Mesenchymal stem cell (in vitro differentiated cells and primary cell): ENCODE data around the gene KDM4D.

Source experiments
- DNase-seq: peaks from one replicate; pipeline ENCODE4 v3.0.0-alpha.2; 2013
- H2AFZ ChIP-seq: one replicate; pipeline ENCODE4 v1.6.1; 2013; ENCODE audit warnings: low read depth, mild to moderate bottlenecking, control low read depth, inconsistent platforms, low read length, moderate library complexity
- H2AK5ac ChIP-seq: 2 replicates; pipeline ENCODE4 v1.6.1; 2013; ENCODE audit warnings: low read length, moderate library complexity, mild to moderate bottlenecking, inconsistent platforms; ENCODE audit not compliant: severe bottlenecking
- H2BK120ac ChIP-seq: one replicate; pipeline ENCODE4 v1.6.1; 2013; ENCODE audit warnings: low read depth, mild to moderate bottlenecking, inconsistent platforms, low read length, moderate library complexity
- H2BK12ac ChIP-seq, 2 experiments: one replicate each; pipeline ENCODE4 v1.6.1; 2013; ENCODE audit warnings: inconsistent platforms in 2 of 2, low read length in 2 of 2, mild to moderate bottlenecking in 2 of 2, moderate library complexity in 2 of 2, control low read depth in 1 of 2
- H2BK15ac ChIP-seq: one replicate; pipeline ENCODE4 v1.6.1; 2013; ENCODE audit warnings: mild to moderate bottlenecking, low read depth, inconsistent platforms; ENCODE audit not compliant: poor library complexity, severe bottlenecking
- H2BK5ac ChIP-seq: 2 replicates; pipeline ENCODE4 v1.6.1; 2013; ENCODE audit warnings: low read depth, mild to moderate bottlenecking, low read length, control low read depth, inconsistent platforms; ENCODE audit not compliant: poor library complexity, severe bottlenecking
- H3K14ac ChIP-seq, 2 experiments: one replicate each; pipeline ENCODE4 v1.6.1; 2013; ENCODE audit warnings: inconsistent platforms in 2 of 2, low read length in 2 of 2, control low read depth in 1 of 2, mild to moderate bottlenecking in 1 of 2, moderate library complexity in 1 of 2
- H3K18ac ChIP-seq, 2 experiments: one replicate each; pipeline ENCODE4 v1.6.1; 2013; ENCODE audit warnings: inconsistent platforms in 2 of 2, low read length in 2 of 2, control low read depth in 1 of 2, low read depth in 1 of 2, mild to moderate bottlenecking in 1 of 2
- H3K23ac ChIP-seq, 2 experiments: one replicate each; pipeline ENCODE4 v1.6.1; 2013; ENCODE audit warnings: inconsistent platforms in 2 of 2, low read length in 2 of 2, mild to moderate bottlenecking in 2 of 2, moderate library complexity in 2 of 2, control low read depth in 1 of 2
- H3K27ac ChIP-seq: 2 replicates; pipeline ENCODE4 v1.5.1; 2013; ENCODE audit warnings: mild to moderate bottlenecking, moderate library complexity, low read length, control low read depth, inconsistent platforms; ENCODE audit not compliant: poor library complexity, severe bottlenecking
- H3K27me3 ChIP-seq, 2 experiments: 2 replicates each; pipeline versions ENCODE4 v1.6.1 to v1.7.0; 2013; ENCODE audit warnings: low read length in 2 of 2, mild to moderate bottlenecking in 2 of 2, moderate library complexity in 2 of 2, control low read depth in 1 of 2, inconsistent platforms in 1 of 2; ENCODE audit not compliant: control insufficient read depth in 1 of 2, insufficient read depth in 1 of 2
- H3K36me3 ChIP-seq, 2 experiments: 2 replicates each; pipeline versions ENCODE4 v1.6.1 to v1.7.0; 2013; ENCODE audit warnings: low read length in 2 of 2, control low read depth in 1 of 2, inconsistent platforms in 1 of 2, low read depth in 1 of 2, mild to moderate bottlenecking in 1 of 2; ENCODE audit not compliant: insufficient read depth in 2 of 2, control insufficient read depth in 1 of 2
- H3K4ac ChIP-seq, 2 experiments: one replicate each; pipeline ENCODE4 v1.6.1; 2013; ENCODE audit warnings: inconsistent platforms in 2 of 2, low read length in 2 of 2, mild to moderate bottlenecking in 2 of 2, moderate library complexity in 2 of 2, control low read depth in 1 of 2, low read depth in 1 of 2
- H3K4me1 ChIP-seq: 2 replicates; pipeline ENCODE4 v1.6.1; 2013; ENCODE audit warnings: low read depth, low read length, control low read depth; ENCODE audit not compliant: control insufficient read depth, insufficient read depth
- H3K4me2 ChIP-seq: 2 replicates; pipeline ENCODE4 v1.6.1; 2013; ENCODE audit warnings: low read length, mild to moderate bottlenecking, inconsistent platforms; ENCODE audit not compliant: poor library complexity, severe bottlenecking
- H3K4me3 ChIP-seq, 2 experiments: 2 replicates each; pipeline versions ENCODE4 v1.5.1 to v1.7.0; 2013; ENCODE audit warnings: low read length in 2 of 2, mild to moderate bottlenecking in 2 of 2, control low read depth in 1 of 2, low read depth in 1 of 2; ENCODE audit not compliant: insufficient read depth in 1 of 2
- H3K79me1 ChIP-seq: replicated peaks from 2 replicates; pipeline ENCODE4 v1.6.1; 2013; ENCODE audit warnings: mild to moderate bottlenecking, control low read depth, low read length, inconsistent platforms; ENCODE audit not compliant: poor library complexity, severe bottlenecking
- H3K9ac ChIP-seq: 2 replicates; pipeline ENCODE4 v1.7.0; 2013; ENCODE audit warnings: mild to moderate bottlenecking, low read length, moderate library complexity
- H3K9me3 ChIP-seq: 2 replicates; pipeline ENCODE4 v1.7.0; 2013; ENCODE audit warnings: mild to moderate bottlenecking, low read length; ENCODE audit not compliant: control insufficient read depth
- H4K8ac ChIP-seq: one replicate; pipeline ENCODE4 v1.6.1; 2013; ENCODE audit warnings: inconsistent platforms, mild to moderate bottlenecking, low read length, moderate library complexity
- H4K91ac ChIP-seq: one replicate; pipeline ENCODE4 v1.6.1; 2013; ENCODE audit warnings: mild to moderate bottlenecking, low read length, inconsistent platforms
- WGBS: methylation state at CpG from one replicate; pipeline ENCODE4 v1.1.7; 2013; ENCODE audit warnings: mixed read lengths; 5-methylcytosine and 5-hydroxymethylcytosine counted together

The KDM4D gene

GRCh38 chr11:94993400-94993943, 20.0 kb downstream of the KDM4D start:
- H3K9ac ChIP-seq, result no peak overlapping the region
- no peak overlapping the region for H2BK15ac ChIP-seq
- no peak overlapping the region for H3K18ac ChIP-seq
- no peak overlapping the region for H3K14ac ChIP-seq
- no peak overlapping the region for H4K8ac ChIP-seq
- H3K36me3 ChIP-seq, result peaks cover 0 to 4% of the 10 kb centered on the region in 2 experiments
- no peak overlapping the region for H2BK12ac ChIP-seq
- H3K79me1 ChIP-seq, result no peaks in the 10 kb centered on the region
- H4K91ac ChIP-seq, result no peak overlapping the region
- peaks cover 0 to 13% of the 10 kb centered on the region in 2 experiments for H3K27me3 ChIP-seq
- H3K4ac ChIP-seq, result no peak overlapping the region
- no peak overlapping the region for H2BK120ac ChIP-seq
- H3K23ac ChIP-seq, result no peak overlapping the region
- no peak overlapping the region for H2BK5ac ChIP-seq
- no peak overlapping the region for H2AFZ ChIP-seq
- H2AK5ac ChIP-seq, result no peak overlapping the region
- no peak for DNase-seq
- WGBS, result no CpG with 5 or more reads among the region's 2 CpGs
- no peaks in the 10 kb centered on the region for H3K9me3 ChIP-seq
- no peak overlapping the region for H3K4me3 ChIP-seq
- no peak overlapping the region for H3K4me2 ChIP-seq
- no peaks in the 10 kb centered on the region for H3K4me1 ChIP-seq
- no peak overlapping the region for H3K27ac ChIP-seq

- no peak overlapping the region for H2BK15ac ChIP-seq
- no peak overlapping the region for H2BK120ac ChIP-seq
- H3K4ac ChIP-seq, result no peak overlapping the region
- H2AK5ac ChIP-seq, result no peak overlapping the region
- no peak overlapping the region for H3K14ac ChIP-seq
- no peak overlapping the region for H2AFZ ChIP-seq
- 90% methylated on average over 6 of the region's 6 CpGs for WGBS
- H2BK5ac ChIP-seq, result no peak overlapping the region
- peaks cover 0 to 4% of the 10 kb centered on the region in 2 experiments for H3K36me3 ChIP-seq
- no peak overlapping the region for H2BK12ac ChIP-seq
- no peak overlapping the region for H3K18ac ChIP-seq
- H3K79me1 ChIP-seq, result no peaks in the 10 kb centered on the region
- H3K23ac ChIP-seq, result no peak overlapping the region
- no peak for DNase-seq
- H3K27me3 ChIP-seq, result no peaks in the 10 kb centered on the region
- no peak overlapping the region for H3K27ac ChIP-seq
- no peak overlapping the region for H4K8ac ChIP-seq
- H3K9ac ChIP-seq, result no peak overlapping the region
- H3K4me3 ChIP-seq, result no peak overlapping the region
- no peak overlapping the region for H3K4me2 ChIP-seq
- H4K91ac ChIP-seq, result no peak overlapping the region
- no peaks in the 10 kb centered on the region for H3K9me3 ChIP-seq
- no peaks in the 10 kb centered on the region for H3K4me1 ChIP-seq
These were observed 23.9 kb downstream of the KDM4D start for GRCh38 chr11:94997437-94997836.

- no peak overlapping the region for H2BK15ac ChIP-seq
These were observed 24.8 kb downstream of the KDM4D start for GRCh38 chr11:94998285-94998684.

GRCh38 chr11:95003716-95004115, 30.2 kb downstream of the KDM4D start:
- Histone ChIP-seq H3K4me3 (no peak overlapping the region), H3K9me3 (peaks cover 3% of the 10 kb centered on the region), H3K27me3 (no peaks in the 10 kb centered on the region), H3K9ac (no peak overlapping the region), H3K23ac (no peak overlapping the region), H2BK15ac (no peak overlapping the region), H4K8ac (no peak overlapping the region), H2BK12ac (no peak overlapping the region), H3K4me2 (no peak overlapping the region), H3K4me1 (no peaks in the 10 kb centered on the region), H3K36me3 (no peaks in the 10 kb centered on the region), H3K4ac (no peak overlapping the region), H2AFZ (no peak overlapping the region), H2BK120ac (no peak overlapping the region), H4K91ac (no peak overlapping the region), H3K27ac (no peak overlapping the region), H3K79me1 (no peaks in the 10 kb centered on the region), H3K18ac (no peak overlapping the region), H3K14ac (no peak overlapping the region), H2AK5ac (no peak overlapping the region), H2BK5ac (no peak overlapping the region)
- DNase-seq, result no peak

More at GRCh38 chr11:94998285-94998684, 24.8 kb downstream of the KDM4D start:
- no peak for DNase-seq
- Histone ChIP-seq H3K9ac (no peak overlapping the region), H3K27me3 (no peaks in the 10 kb centered on the region), H3K36me3 (peaks cover 0 to 4% of the 10 kb centered on the region in 2 experiments), H2BK120ac (no peak overlapping the region), H2AFZ (no peak overlapping the region), H3K4me1 (no peaks in the 10 kb centered on the region), H3K4ac (no peak overlapping the region), H3K14ac (no peak overlapping the region), H4K8ac (no peak overlapping the region), H3K4me3 (no peak overlapping the region), H2AK5ac (no peak overlapping the region), H3K27ac (no peak overlapping the region), H3K79me1 (no peaks in the 10 kb centered on the region), H3K23ac (no peak overlapping the region), H2BK12ac (no peak overlapping the region), H3K18ac (peak overlapping the region in 1 of 2 experiments; percentile 30), H4K91ac (no peak overlapping the region), H3K9me3 (no peaks in the 10 kb centered on the region), H3K4me2 (no peak overlapping the region), H2BK5ac (no peak overlapping the region)
- WGBS, result 95% methylated on average over 13 of the region's 13 CpGs
